Tibial nerve (tissue), 4 donors: Measurements from ENCODE around the gene NOTCH4. TPM values are rescaled to one million over a fixed set of nuclear protein-coding genes. Genes with fewer than 3 reads are reported as not detected.
A peak's percentile ranks its signal among the peaks of the same experiment; 100 is the strongest.

Experiments used
- DNase-seq, 2 donors: peaks; one replicate each; pipeline ENCODE4 v3.0.0-alpha.2; 2019; ENCODE audit warnings: low spot score in 2 of 2
- H3K27ac ChIP-seq, 4 donors: fragments of 200-600 bp; sonication (generic) in 3 of 4; one replicate each; pipeline ENCODE4 v1.5.1; 2017 to 2019; ENCODE audit warnings: mild to moderate bottlenecking in 1 of 4
- H3K27me3 ChIP-seq, 2 donors: fragments of 200-600 bp; sonication (generic) in 1 of 2; one replicate each; pipeline versions ENCODE4 v1.5.1 to v1.6.0; 2017 to 2019
- H3K36me3 ChIP-seq, 3 donors: fragments of 200-600 bp; sonication (generic); one replicate each; pipeline ENCODE4 v1.5.1; 2018 to 2019
- H3K4me1 ChIP-seq, 4 donors: fragments of 200-600 bp; sonication (generic) in 3 of 4; one replicate each; pipeline ENCODE4 v1.5.1; 2017 to 2019
- H3K4me3 ChIP-seq, 4 donors: fragments of 200-600 bp; sonication (generic) in 3 of 4; one replicate each; pipeline ENCODE4 v1.5.1; 2017 to 2019; ENCODE audit warnings: mild to moderate bottlenecking in 1 of 4, moderate library complexity in 1 of 4
- H3K9me3 ChIP-seq, 4 donors: fragments of 200-600 bp; sonication (generic) in 3 of 4; one replicate each; pipeline ENCODE4 v1.5.1; 2017 to 2019
- CTCF ChIP-seq, 5 experiments: fragments of 200-600 bp in 3 of 5; fragments of 450-650 bp in 2 of 5; sonication (generic) in 3 of 5; IDR thresholded peaks; one replicate each; pipeline ENCODE4 v1.5.1; 2016 to 2019; ENCODE audit warnings: antibody characterized with exemption in 5 of 5, mild to moderate bottlenecking in 3 of 5, moderate library complexity in 2 of 5
- EP300 ChIP-seq, 2 donors: sonication (generic); formaldehyde crosslinking; IDR thresholded peaks; one replicate each; pipeline ENCODE4 v1.6.1; 2017; ENCODE audit warnings: antibody characterized with exemption in 2 of 2, mild to moderate bottlenecking in 1 of 2
- POLR2A ChIP-seq, 2 donors: fragments of 450-650 bp; IDR thresholded peaks; one replicate each; pipeline ENCODE4 v1.6.1; 2017; ENCODE audit warnings: antibody characterized with exemption in 2 of 2, mild to moderate bottlenecking in 2 of 2, moderate library complexity in 2 of 2
- WGBS, 2 donors: methylation state at CpG; one replicate each; pipeline ENCODE4 v1.1.5; 2018; 5-methylcytosine and 5-hydroxymethylcytosine counted together
- total RNA-seq, 4 donors: library from RNA; depleted of rRNA; stranded (reverse); fragments of >200 nt; gene quantifications; one replicate each; pipeline ENCODE4 v1.1.0, GENCODE V29; 2016

NOTCH4 gene
- total RNA-seq, 4 donors from 2014 or later: 22.4 to 50.2 (median 31.9) TPM

DNA sequence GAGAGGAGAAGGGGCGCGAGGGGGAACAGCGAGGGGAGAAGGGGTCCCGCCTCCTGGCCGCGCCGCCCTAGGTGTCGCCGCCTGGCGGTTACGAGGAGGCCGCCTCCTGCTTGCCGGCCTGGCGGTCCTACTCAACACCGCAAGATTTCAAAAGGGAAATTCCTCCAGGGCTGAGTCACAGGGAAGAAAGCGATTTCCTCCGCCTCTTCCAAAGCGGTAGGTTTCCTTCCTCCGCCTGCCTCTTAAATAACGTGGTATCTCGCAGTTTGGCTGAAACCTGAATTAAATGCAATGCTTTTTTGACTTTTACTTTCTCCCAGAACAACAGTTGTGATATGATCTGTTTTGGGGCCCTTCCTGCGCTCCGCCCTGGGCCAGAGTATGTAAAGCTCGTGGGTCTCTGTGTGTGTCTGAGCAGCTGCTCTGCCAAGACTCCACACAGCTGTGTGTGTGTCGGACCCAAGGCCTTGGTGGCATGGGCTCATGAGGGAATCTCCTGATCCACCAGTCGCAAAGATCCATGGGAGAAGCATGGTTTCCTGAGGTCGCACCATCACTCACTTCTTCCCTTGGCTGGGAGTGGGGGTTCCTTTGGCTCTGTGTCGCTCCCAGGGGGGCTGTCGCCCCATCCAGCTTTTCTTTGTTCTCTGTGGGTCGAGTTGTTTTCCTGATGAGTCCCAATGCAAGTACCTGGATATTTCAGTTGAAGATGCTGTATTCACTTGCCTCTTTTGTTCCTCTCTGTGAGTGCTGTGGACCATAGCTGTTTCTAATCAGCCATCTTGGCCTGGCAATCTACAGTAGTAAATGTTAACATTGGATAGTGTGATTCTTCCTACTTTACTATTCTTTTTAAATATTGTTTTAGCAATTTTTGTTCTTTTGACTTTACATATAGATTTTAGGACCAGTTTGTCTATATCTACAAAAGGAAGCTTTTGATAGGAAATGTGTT, 31.6 kb upstream of the NOTCH4 start:
- Histone ChIP-seq H3K4me3 (peak overlapping the region; percentile 22 to 56 (median 40)), H3K36me3 (no peaks in the 10 kb centered on the region), H3K27ac (peak overlapping the region; percentile 78 to 93 (median 86)), H3K27me3 (no peaks in the 10 kb centered on the region), H3K4me1 (peaks cover 0 to 20% (median 6%) of the 10 kb centered on the region in 4 donors), H3K9me3 (no peaks in the 10 kb centered on the region)
- DNase-seq: peak; percentile 56 to 67
- TF ChIP-seq CTCF (IDR thresholded peaks at IDR 0.05) (peak; percentile 64 to 89 (median 84)), EP300 (IDR thresholded peaks at IDR 0.05) (peak in 1 of 2 donors; percentile 82), POLR2A (IDR thresholded peaks at IDR 0.05) (no peak)
- 4 to 6% methylated on average over 30 of the region's 30 CpGs for WGBS, 2 donors

DNA sequence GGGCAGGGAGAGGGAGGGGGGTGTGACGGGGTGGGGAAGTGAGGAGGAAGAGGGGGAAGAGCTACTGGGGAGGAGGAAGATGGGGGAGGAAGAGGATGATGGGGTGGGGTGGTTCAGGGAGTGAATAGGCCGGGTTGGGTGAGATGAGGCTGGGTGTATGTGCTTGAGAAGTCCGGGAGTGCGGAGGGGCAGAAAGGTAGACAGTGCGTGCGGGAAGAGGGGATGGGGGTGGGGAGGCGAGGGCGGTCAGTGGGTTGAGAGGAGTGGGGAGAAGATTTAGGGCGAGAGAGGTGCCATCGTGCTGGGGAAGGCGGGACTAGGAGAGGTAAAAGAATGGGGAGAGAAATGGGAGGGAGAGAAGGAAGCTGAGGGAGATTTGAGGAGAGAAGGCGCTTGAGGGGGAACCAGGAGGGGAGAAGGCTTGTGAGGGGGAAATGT, 30.9 kb upstream of the NOTCH4 start:
- Histone ChIP-seq H3K4me1 (peaks cover 0 to 20% (median 6%) of the 10 kb centered on the region in 4 donors), H3K27ac (peak overlapping the region; percentile 78 to 93 (median 86)), H3K27me3 (no peaks in the 10 kb centered on the region), H3K36me3 (no peaks in the 10 kb centered on the region), H3K9me3 (no peaks in the 10 kb centered on the region), H3K4me3 (peak overlapping the region; percentile 22 to 56 (median 40))
- no peak for TF ChIP-seq EP300 (IDR thresholded peaks at IDR 0.05)
- TF ChIP-seq POLR2A (IDR thresholded peaks at IDR 0.05): no peak
- no peak for TF ChIP-seq CTCF (IDR thresholded peaks at IDR 0.05)
- WGBS, 2 donors: 11 to 22% methylated on average over 12 of the region's 12 CpGs
- no peak for DNase-seq

- no peak for DNase-seq
- Histone ChIP-seq H3K4me3 (no peak overlapping the region), H3K27me3 (no peaks in the 10 kb centered on the region), H3K27ac (no peak overlapping the region), H3K4me1 (peaks cover 0 to 20% (median 6%) of the 10 kb centered on the region in 4 donors), H3K9me3 (no peaks in the 10 kb centered on the region), H3K36me3 (no peaks in the 10 kb centered on the region)
- TF ChIP-seq POLR2A (IDR thresholded peaks at IDR 0.05) (no peak), EP300 (IDR thresholded peaks at IDR 0.05) (no peak), CTCF (IDR thresholded peaks at IDR 0.05) (no peak)
- WGBS, 2 donors: 36 to 54% methylated on average over 1 to 2 of the region's 2 CpGs
These were observed 28.6 kb upstream of the NOTCH4 start for GRCh38 chr6:32252331-32253009.

DNA sequence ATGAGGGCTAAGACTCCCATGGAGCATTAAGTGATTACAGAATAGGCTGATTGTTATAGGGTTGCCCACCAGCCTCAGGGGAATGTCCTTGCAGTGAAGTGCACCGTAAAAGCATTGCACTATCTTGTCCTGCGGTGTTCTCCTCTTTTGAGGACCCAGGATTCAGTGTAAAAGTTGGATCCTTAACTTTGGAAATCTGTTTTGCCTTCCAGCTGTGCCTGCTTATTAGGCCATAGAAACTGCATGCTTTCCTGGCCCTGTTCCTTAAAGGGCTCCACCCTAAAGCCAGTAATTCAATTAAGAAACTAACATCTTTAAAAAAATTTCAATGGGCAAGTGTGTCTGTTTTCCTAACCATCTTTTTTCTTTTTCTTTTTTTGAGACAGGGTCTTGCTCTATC, 25.4 kb upstream of the NOTCH4 start:
- Histone ChIP-seq H3K9me3 (no peaks in the 10 kb centered on the region), H3K4me1 (peaks cover 0 to 16% (median 0%) of the 10 kb centered on the region in 4 donors), H3K27me3 (no peaks in the 10 kb centered on the region), H3K36me3 (no peaks in the 10 kb centered on the region), H3K4me3 (no peak overlapping the region), H3K27ac (no peak overlapping the region)
- TF ChIP-seq EP300 (IDR thresholded peaks at IDR 0.05) (no peak), CTCF (IDR thresholded peaks at IDR 0.05) (no peak), POLR2A (IDR thresholded peaks at IDR 0.05) (no peak)
- DNase-seq: no peak
- 90 to 93% methylated on average over 2 of the region's 2 CpGs for WGBS, 2 donors
